CD1c-positive myeloid dendritic cell (primary cell): Measurements from ENCODE around the gene MEPCE.

Experiments
- DNase-seq: peaks from one replicate; pipeline ENCODE4 v3.0.0-alpha.2; 2016; ENCODE audit errors: extremely low spot score

Gene MEPCE

DNA sequence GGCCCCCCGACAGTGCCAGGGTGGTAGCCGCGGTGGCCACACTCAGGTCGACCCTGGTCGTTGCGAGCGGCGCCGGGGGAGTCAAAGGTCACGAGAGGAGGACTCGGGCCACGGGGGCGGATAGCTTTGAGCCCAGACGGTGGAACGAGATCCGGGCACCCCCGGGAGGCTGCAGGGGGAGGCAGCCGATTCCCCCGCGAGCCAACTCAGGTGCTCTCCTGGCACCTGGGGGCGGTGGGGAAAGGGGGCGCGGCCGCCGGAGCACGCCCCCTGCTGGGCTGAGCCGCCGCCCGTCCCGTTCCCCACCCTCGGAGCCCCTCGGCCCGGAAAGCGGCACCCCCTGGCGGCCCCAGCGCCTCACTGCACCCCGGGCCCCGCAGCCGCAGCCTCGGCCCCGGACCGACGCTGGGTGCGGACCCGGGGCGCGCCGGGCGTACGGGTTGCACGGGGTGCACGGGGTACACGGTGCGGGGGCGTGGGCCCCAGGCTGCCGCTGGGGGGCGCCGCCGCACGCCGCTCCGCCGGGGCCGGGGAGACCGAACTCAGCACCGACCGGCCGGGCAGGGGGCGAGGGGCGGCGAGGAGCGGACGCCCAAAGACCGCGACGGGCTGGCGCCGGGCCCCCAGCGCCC is 53.6 kb downstream of the MEPCE start:
- DNase-seq: peak; percentile 76
